Transverse colon (tissue), 4 donors: ENCODE data around the gene MED12L. TPM values are rescaled to one million over a fixed set of nuclear protein-coding genes. Genes with fewer than 3 reads are reported as not detected.
"Not testable (repeated sequence)": the region's sequence is repeated elsewhere in the genome, so short reads cannot be mapped to it uniquely, and the experiment has no call there.

Experiments used
- DNase-seq: peaks from one replicate; pipeline ENCODE4 v3.0.0-alpha.2; 2019
- H3K27ac ChIP-seq, 4 donors: fragments of 200-600 bp; sonication (generic); 2 replicates each; pipeline ENCODE4 v1.5.1; 2016 to 2018; ENCODE audit warnings: inconsistent platforms in 4 of 4
- H3K27me3 ChIP-seq: fragments of 200-600 bp; sonication (generic); 2 replicates; pipeline ENCODE4 v1.5.1; 2017; ENCODE audit warnings: inconsistent platforms
- H3K36me3 ChIP-seq, 4 donors: fragments of 200-600 bp; sonication (generic); 2 replicates each; pipeline ENCODE4 v1.5.1; 2017 to 2019; ENCODE audit warnings: inconsistent platforms in 4 of 4
- H3K4me1 ChIP-seq, 4 donors: fragments of 200-600 bp; sonication (generic); 2 replicates each; pipeline ENCODE4 v1.5.1; 2017 to 2020; ENCODE audit warnings: inconsistent platforms in 4 of 4
- H3K4me3 ChIP-seq, 4 donors: fragments of 200-600 bp; sonication (generic); 1 replicate in 1 of 4; 2 replicates in 3 of 4; pipeline versions ENCODE4 v1.5.1 to v1.6.1; 2017 to 2019; ENCODE audit warnings: inconsistent platforms in 4 of 4
- H3K9me3 ChIP-seq, 2 donors: fragments of 200-600 bp; sonication (generic); 2 replicates each; pipeline ENCODE4 v1.5.1; 2017 to 2019; ENCODE audit warnings: inconsistent platforms in 2 of 2
- CTCF ChIP-seq, 5 experiments: fragments of 200-600 bp in 3 of 5; fragments of 450-650 bp in 2 of 5; sonication (generic) in 3 of 5; IDR thresholded peaks; 1 replicate in 2 of 5; 2 replicates in 3 of 5; pipeline ENCODE4 v1.5.1; 2016 to 2017; ENCODE audit warnings: antibody characterized with exemption in 5 of 5, inconsistent platforms in 3 of 5, mild to moderate bottlenecking in 2 of 5, moderate library complexity in 1 of 5
- EP300 ChIP-seq: sonication (generic); formaldehyde crosslinking; IDR thresholded peaks from one replicate; pipeline ENCODE4 v1.6.1; 2017; ENCODE audit warnings: antibody characterized with exemption, low read depth
- POLR2A ChIP-seq: fragments of 450-650 bp; IDR thresholded peaks from one replicate; pipeline ENCODE4 v1.6.1; 2016; ENCODE audit warnings: antibody characterized with exemption, mild to moderate bottlenecking, moderate library complexity
- POLR2AphosphoS5 ChIP-seq, 3 donors: sonication (generic); formaldehyde crosslinking; IDR thresholded peaks; one replicate each; pipeline ENCODE4 v1.6.1; 2016; ENCODE audit warnings: antibody characterized with exemption in 3 of 3
- WGBS, 2 donors: methylation state at CpG; one replicate each; pipeline ENCODE4 v1.1.5; 2018; ENCODE audit warnings: low coverage in 1 of 2; 5-methylcytosine and 5-hydroxymethylcytosine counted together
- in situ Hi-C, 4 donors: fragments of 200-750 bp; cut with MboI; loops; one replicate each; pipeline versions ENCODE4 v1.15.0 to v1.15.1; 2017; ENCODE audit warnings: low sequenced_read_pairs in 3 of 4, low pct_ligation_motif_present in 1 of 4, low pct_unique_long_range_greater_than_20kb in 1 of 4
- intact Hi-C: fragments of 100-400 bp; cut with DNase I; formaldehyde crosslinking; loops from one replicate; pipeline ENCODE4 v1.15.1; 2023; ENCODE audit warnings: low total_unique reads
- total RNA-seq, 4 donors: library from RNA; depleted of rRNA; stranded (reverse); fragments of >200 nt; gene quantifications; one replicate each; pipeline ENCODE4 v1.1.0, GENCODE V29; 2016

Gene MED12L
- total RNA-seq, 4 donors from 2014 or later, result under 0.01 to 8.6 (median 0.64) TPM

- in situ Hi-C loops, result no loop called here
- TF ChIP-seq EP300 (no peak), POLR2AphosphoS5 (IDR thresholded peaks at IDR 0.05) (no peak), POLR2A (no peak), CTCF (IDR thresholded peaks at IDR 0.05) (no peak)
- no peaks in the 10 kb centered on the region for H3K27me3 ChIP-seq
- WGBS, 2 donors, result 34 to 38% methylated on average over 4 of the region's 4 CpGs
- peaks cover 0 to 58% (median 12%) of the 10 kb centered on the region in 4 donors for H3K4me1 ChIP-seq
- H3K9me3 ChIP-seq, result no peaks in the 10 kb centered on the region
- no peak overlapping the region for H3K4me3 ChIP-seq
- no peaks in the 10 kb centered on the region for H3K36me3 ChIP-seq
- H3K27ac ChIP-seq, result peak overlapping the region; percentile 2 to 59 (median 18)
- DNase-seq, result no peak
- intact Hi-C loops, result no loop called here
Observed at GRCh38 chr3:151230646-151231045, 145.2 kb downstream of the MED12L start.

- DNase-seq, H3K4me3 ChIP-seq, intact Hi-C loops, H3K9me3 ChIP-seq, in situ Hi-C loops, H3K27me3 ChIP-seq, H3K36me3 ChIP-seq, H3K27ac ChIP-seq: not testable (repeated sequence)
- peaks cover 0 to 50% (median 11%) of the 10 kb centered on the region in 4 donors for H3K4me1 ChIP-seq
Observed at GRCh38 chr3:151232403-151232802, 146.9 kb downstream of the MED12L start.

GRCh38 chr3:151232991-151233390 is 147.5 kb downstream of the MED12L start:
- DNase-seq, result no peak
- no peaks in the 10 kb centered on the region for H3K27me3 ChIP-seq
- no peaks in the 10 kb centered on the region for H3K9me3 ChIP-seq
- H3K27ac ChIP-seq, result no peak overlapping the region
- H3K4me3 ChIP-seq, result no peak overlapping the region
- no peaks in the 10 kb centered on the region for H3K36me3 ChIP-seq
- intact Hi-C loops (no loop called here), in situ Hi-C loops (no loop called here)
- whole genome bisulfite sequencing, 2 donors, result 83 to 88% methylated on average over 4 of the region's 4 CpGs
- TF ChIP-seq CTCF (IDR thresholded peaks at IDR 0.05) (no peak), POLR2A (no peak), POLR2AphosphoS5 (IDR thresholded peaks at IDR 0.05) (no peak), EP300 (no peak)
- H3K4me1 ChIP-seq, result peaks cover 0 to 44% (median 10%) of the 10 kb centered on the region in 4 donors

GRCh38 chr3:151234825-151235224 is 149.4 kb downstream of the MED12L start:
- WGBS, 2 donors, result 83 to 85% methylated on average over 6 of the region's 6 CpGs
- Histone ChIP-seq H3K27me3 (no peaks in the 10 kb centered on the region), H3K9me3 (no peaks in the 10 kb centered on the region), H3K4me3 (no peak overlapping the region), H3K27ac (peak overlapping the region in 2 of 4 donors; percentile 11 to 60), H3K36me3 (no peaks in the 10 kb centered on the region), H3K4me1 (peaks cover 0 to 36% (median 10%) of the 10 kb centered on the region in 4 donors)
- intact Hi-C loops (no loop called here), in situ Hi-C loops (no loop called here)
- no peak for DNase-seq
- TF ChIP-seq POLR2A (no peak), EP300 (no peak)

- WGBS, 2 donors, result 54 to 64% methylated on average over 2 of the region's 2 CpGs
Observed at GRCh38 chr3:151236316-151236715, 150.9 kb downstream of the MED12L start.

More at GRCh38 chr3:151236316-151236715, 150.9 kb downstream of the MED12L start:
- in situ Hi-C loops, result no loop called here
- Histone ChIP-seq H3K27me3 (no peaks in the 10 kb centered on the region), H3K27ac (peak overlapping the region; percentile 18 to 60 (median 38)), H3K4me3 (no peak overlapping the region), H3K4me1 (peaks cover 0 to 23% (median 7%) of the 10 kb centered on the region in 4 donors), H3K36me3 (no peaks in the 10 kb centered on the region), H3K9me3 (no peaks in the 10 kb centered on the region)
- DNase-seq, result no peak
- intact Hi-C loops, result no loop called here
- TF ChIP-seq POLR2AphosphoS5 (IDR thresholded peaks at IDR 0.05) (peak in 2 of 3 donors; percentile 25 to 63), EP300 (no peak), CTCF (IDR thresholded peaks at IDR 0.05) (no peak)
